Activated CD4-positive, alpha-beta memory T cell treated with anti-CD3 and anti-CD28 coated beads, Interleukin-2, amount 10 ng/mL, durations not matched to agents 7 days and 5 days (primary cell): ENCODE results near the gene ANKRD6. TPM values are rescaled to one million over a fixed set of nuclear protein-coding genes. Genes with fewer than 3 reads are reported as not detected.

Experiments used
- CTCF ChIA-PET: fragments of 350-600 bp; sonication (Branson Sonifier 250); formaldehyde crosslinking; loops from one replicate; lab custom pipeline; 2021; ENCODE audit warnings: antibody characterized with exemption, inconsistent platforms; lab: Charles Lee
- POLR2A ChIA-PET: fragments of 350-600 bp; sonication (Branson Sonifier 250); formaldehyde crosslinking; loops from one replicate; lab custom pipeline; 2021; ENCODE audit warnings: antibody characterized with exemption; lab: Charles Lee
- DNase-seq: peaks from one replicate; pipeline ENCODE4 v3.0.0-alpha.2; 2020
- H3K27ac Mint-ChIP-seq: one replicate; pipeline ENCODE4 v1.8.0; 2021; ENCODE audit warnings: mild to moderate bottlenecking, mixed read lengths
- H3K27me3 Mint-ChIP-seq: one replicate; pipeline ENCODE4 v1.8.0; 2021; ENCODE audit warnings: mixed read lengths
- H3K36me3 Mint-ChIP-seq: one replicate; pipeline ENCODE4 v1.8.0; 2021; ENCODE audit warnings: low read depth, mixed read lengths
- H3K4me1 Mint-ChIP-seq: one replicate; pipeline ENCODE4 v1.8.0; 2021; ENCODE audit warnings: mixed read lengths
- H3K4me3 Mint-ChIP-seq: one replicate; pipeline ENCODE4 v1.8.0; 2021; ENCODE audit warnings: mild to moderate bottlenecking, mixed read lengths
- H3K9me3 Mint-ChIP-seq: one replicate; pipeline ENCODE4 v1.8.0; 2021; ENCODE audit warnings: mixed read lengths
- total RNA-seq, 2 experiments: library from RNA; stranded (reverse); gene quantifications; one replicate each; pipeline ENCODE4 v1.2.3, GENCODE V29; 2021

The ANKRD6 gene
- total RNA-seq, 2 experiments from 2014 or later: 4.2 to 4.8 TPM

- no peak overlapping the region for H3K27ac Mint-ChIP-seq
- no peak for DNase-seq
- H3K4me1 Mint-ChIP-seq: no peaks in the 10 kb centered on the region
- no peaks in the 10 kb centered on the region for H3K36me3 Mint-ChIP-seq
- no peaks in the 10 kb centered on the region for H3K27me3 Mint-ChIP-seq
- POLR2A ChIA-PET: interaction anchor here (1.1 kb wide), 1 partner anchor 17 kb away, joined by 3 read pairs; no protein-coding TSS in a partner anchor
- no peak overlapping the region for H3K4me3 Mint-ChIP-seq
- CTCF ChIA-PET: no interaction called here
- H3K9me3 Mint-ChIP-seq: no peaks in the 10 kb centered on the region
Observed at GRCh38 chr6:89506716-89507617, 74.0 kb downstream of the ANKRD6 start.

DNA sequence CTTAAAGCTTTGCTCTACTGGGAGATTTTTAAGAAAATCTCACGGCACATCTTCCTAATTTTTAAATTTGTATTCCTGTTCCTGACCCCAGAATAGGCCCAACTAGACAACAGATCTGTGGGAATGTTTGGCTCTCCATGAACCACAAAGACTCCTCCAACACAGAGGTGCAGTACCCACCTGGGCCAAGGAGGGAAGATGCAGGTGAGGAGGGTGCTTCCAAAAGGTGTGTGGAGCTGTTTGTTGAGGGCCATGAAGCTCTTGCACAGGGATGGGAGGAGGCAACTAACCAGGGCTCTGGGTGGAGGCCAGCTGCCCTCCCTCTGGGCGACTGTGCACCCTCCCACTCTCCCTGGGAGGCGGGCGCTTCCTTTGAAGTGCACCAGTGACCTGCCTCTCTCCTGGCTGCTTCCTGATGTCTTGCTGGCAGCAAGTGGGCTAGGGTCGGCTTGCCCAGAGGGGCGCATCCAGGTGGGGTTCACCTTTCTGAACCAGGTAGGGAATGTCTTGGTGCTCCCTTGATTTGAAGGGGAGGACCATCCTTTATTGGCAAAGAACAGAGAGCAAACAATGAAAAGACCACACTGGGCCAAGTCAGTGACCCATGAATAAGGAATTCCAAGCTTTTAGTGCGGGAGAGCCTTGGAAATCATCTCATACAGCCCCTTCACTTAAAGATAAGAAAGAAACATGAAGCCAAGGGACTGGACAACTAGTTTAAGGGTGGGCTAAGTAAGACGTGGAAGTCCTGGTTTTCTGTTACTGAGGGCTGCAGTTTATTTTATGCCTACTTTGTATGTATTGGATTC lies 76.0 kb downstream of the ANKRD6 start:
- no peak overlapping the region for H3K27ac Mint-ChIP-seq
- DNase-seq: no peak
- POLR2A ChIA-PET: no interaction called here
- H3K36me3 Mint-ChIP-seq: no peaks in the 10 kb centered on the region
- H3K9me3 Mint-ChIP-seq: no peaks in the 10 kb centered on the region
- no peaks in the 10 kb centered on the region for H3K4me1 Mint-ChIP-seq
- no peak overlapping the region for H3K4me3 Mint-ChIP-seq
- CTCF ChIA-PET: no interaction called here
- H3K27me3 Mint-ChIP-seq: no peaks in the 10 kb centered on the region

DNA sequence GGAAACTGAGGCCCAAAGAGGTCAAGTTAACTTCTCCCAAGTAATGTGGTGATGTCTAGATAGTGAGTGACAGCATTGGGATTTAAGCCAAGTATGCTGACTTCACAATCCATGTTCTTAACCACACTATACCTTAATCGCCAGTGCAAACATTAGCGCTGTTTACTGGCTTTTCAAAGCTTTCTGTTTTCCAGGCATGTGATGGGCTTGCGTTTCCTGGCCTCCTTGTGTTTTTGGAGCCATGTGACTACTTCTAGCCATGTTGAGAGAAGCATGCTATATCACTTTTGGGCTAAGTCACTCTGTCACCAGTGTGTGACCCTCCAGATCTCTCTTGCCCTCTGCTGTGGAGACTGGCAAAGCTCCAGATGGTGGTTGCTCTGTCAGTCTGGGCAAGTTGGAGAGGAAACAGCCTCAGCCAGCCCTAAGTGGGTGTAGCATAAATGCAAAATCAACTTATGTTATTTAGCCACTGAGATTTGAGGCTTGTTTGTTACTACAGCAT lies 76.9 kb downstream of the ANKRD6 start:
- CTCF ChIA-PET: no interaction called here

DNA sequence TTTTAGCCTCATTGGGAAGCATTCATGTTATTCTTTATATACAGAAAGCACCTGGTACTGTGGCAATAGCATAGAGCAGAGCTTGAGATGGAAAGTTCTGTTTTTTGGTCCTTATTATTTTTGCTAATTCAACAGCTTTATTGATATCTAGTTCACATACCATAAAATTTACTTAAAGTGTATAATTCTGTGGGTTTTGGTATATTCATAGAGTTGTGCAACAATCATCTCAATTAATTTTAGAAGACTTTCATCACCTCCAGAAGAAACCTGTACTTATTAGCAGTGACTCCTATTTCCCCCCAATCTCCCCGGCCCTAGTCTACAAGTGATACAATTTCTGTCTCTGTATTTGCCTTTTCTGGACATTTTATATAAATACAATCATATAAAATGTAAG lies 77.4 kb downstream of the ANKRD6 start:
- H3K27ac Mint-ChIP-seq: no peak overlapping the region
- H3K36me3 Mint-ChIP-seq: no peaks in the 10 kb centered on the region
- H3K9me3 Mint-ChIP-seq: no peaks in the 10 kb centered on the region
- POLR2A ChIA-PET: no interaction called here
- CTCF ChIA-PET: no interaction called here
- no peak overlapping the region for H3K4me3 Mint-ChIP-seq
- no peak for DNase-seq
- no peaks in the 10 kb centered on the region for H3K4me1 Mint-ChIP-seq
- peaks cover 1% of the 10 kb centered on the region for H3K27me3 Mint-ChIP-seq

More for the DNA sequence above, 76.9 kb downstream of the ANKRD6 start:
- Mint-ChIP-seq H3K4me3 (no peak overlapping the region), H3K27ac (no peak overlapping the region), H3K4me1 (no peaks in the 10 kb centered on the region), H3K9me3 (no peaks in the 10 kb centered on the region), H3K36me3 (no peaks in the 10 kb centered on the region), H3K27me3 (no peaks in the 10 kb centered on the region)
- POLR2A ChIA-PET: no interaction called here
- DNase-seq: no peak

- H3K27me3 Mint-ChIP-seq: peaks cover 1% of the 10 kb centered on the region
- H3K27ac Mint-ChIP-seq: no peak overlapping the region
- POLR2A ChIA-PET: no interaction called here
- CTCF ChIA-PET: interaction anchor here (0.7 to 1.5 kb wide), 2 partner anchors 151 to 219 kb away, joined by 3 to 4 read pairs; no protein-coding TSS in a partner anchor
- H3K9me3 Mint-ChIP-seq: no peaks in the 10 kb centered on the region
- no peak for DNase-seq
- H3K4me3 Mint-ChIP-seq: no peak overlapping the region
- H3K4me1 Mint-ChIP-seq: no peaks in the 10 kb centered on the region
- H3K36me3 Mint-ChIP-seq: no peaks in the 10 kb centered on the region
Observed at GRCh38 chr6:89518352-89519055, 85.6 kb downstream of the ANKRD6 start.

- Mint-ChIP-seq H3K27ac (no peak overlapping the region), H3K27me3 (no peaks in the 10 kb centered on the region), H3K36me3 (no peaks in the 10 kb centered on the region), H3K4me1 (no peaks in the 10 kb centered on the region), H3K9me3 (no peaks in the 10 kb centered on the region), H3K4me3 (no peak overlapping the region)
- CTCF ChIA-PET: no interaction called here
- no peak for DNase-seq
- POLR2A ChIA-PET: no interaction called here
Observed at GRCh38 chr6:89520736-89521135, 87.8 kb downstream of the ANKRD6 start.

- no peak overlapping the region for H3K4me3 Mint-ChIP-seq
- H3K4me1 Mint-ChIP-seq: peaks cover 5% of the 10 kb centered on the region
- DNase-seq: no peak
- H3K9me3 Mint-ChIP-seq: no peaks in the 10 kb centered on the region
- H3K27ac Mint-ChIP-seq: no peak overlapping the region
- ChIA-PET CTCF (no interaction called here), POLR2A (no interaction called here)
- no peaks in the 10 kb centered on the region for H3K27me3 Mint-ChIP-seq
- no peaks in the 10 kb centered on the region for H3K36me3 Mint-ChIP-seq
Observed at GRCh38 chr6:89522778-89523177, 89.8 kb downstream of the ANKRD6 start.

DNA sequence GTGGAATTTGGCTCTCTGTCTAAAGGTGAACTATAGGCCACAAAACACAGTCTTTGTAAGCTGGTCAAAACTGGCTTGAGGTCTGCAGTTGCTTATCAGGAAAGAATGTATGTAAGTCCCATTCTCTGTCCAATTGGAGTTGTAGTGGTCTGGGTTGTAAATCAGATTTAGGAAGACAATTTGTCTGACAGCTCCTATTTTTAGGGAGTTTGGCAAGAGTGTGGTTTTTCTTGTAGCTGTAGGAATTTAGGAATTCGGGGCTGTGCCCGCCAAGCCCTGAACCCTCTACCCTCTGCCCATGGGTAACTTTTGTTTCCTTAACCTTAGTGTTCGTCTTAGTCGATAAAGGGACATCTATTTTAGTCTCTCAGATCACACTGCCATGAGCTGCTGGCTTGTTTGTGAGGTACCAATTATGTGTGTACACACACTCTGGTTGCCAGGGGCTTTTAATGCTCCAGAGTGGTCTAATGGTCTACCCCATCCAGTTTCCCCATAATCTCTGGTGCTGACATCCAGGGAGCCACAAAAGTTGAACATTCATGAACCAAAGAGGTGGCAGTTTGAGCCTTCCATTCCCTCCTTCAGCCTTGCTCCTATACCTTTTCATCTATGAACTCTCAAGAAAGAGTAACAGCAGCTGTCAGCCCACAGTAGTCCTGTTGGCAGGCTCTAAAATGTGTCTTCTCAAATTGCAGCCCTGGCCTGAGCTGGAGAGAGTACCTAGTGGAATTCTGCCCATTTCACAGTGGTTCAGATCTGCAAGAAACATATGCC lies 93.0 kb downstream of the ANKRD6 start:
- ChIA-PET CTCF (no interaction called here), POLR2A (no interaction called here)
- Mint-ChIP-seq H3K36me3 (no peaks in the 10 kb centered on the region), H3K27ac (no peak overlapping the region), H3K27me3 (no peaks in the 10 kb centered on the region), H3K4me3 (no peak overlapping the region), H3K4me1 (peaks cover 13% of the 10 kb centered on the region), H3K9me3 (no peaks in the 10 kb centered on the region)
- DNase-seq: no peak

GRCh38 chr6:89526563-89526869 lies 93.6 kb downstream of the ANKRD6 start:
- POLR2A ChIA-PET: no interaction called here
- Mint-ChIP-seq H3K27me3 (no peaks in the 10 kb centered on the region), H3K4me1 (peaks cover 13% of the 10 kb centered on the region), H3K9me3 (no peaks in the 10 kb centered on the region), H3K4me3 (no peak overlapping the region), H3K27ac (no peak overlapping the region), H3K36me3 (no peaks in the 10 kb centered on the region)
- no peak for DNase-seq
- CTCF ChIA-PET: no interaction called here

GRCh38 chr6:89527634-89528033 lies 94.7 kb downstream of the ANKRD6 start:
- H3K36me3 Mint-ChIP-seq: no peaks in the 10 kb centered on the region

DNA sequence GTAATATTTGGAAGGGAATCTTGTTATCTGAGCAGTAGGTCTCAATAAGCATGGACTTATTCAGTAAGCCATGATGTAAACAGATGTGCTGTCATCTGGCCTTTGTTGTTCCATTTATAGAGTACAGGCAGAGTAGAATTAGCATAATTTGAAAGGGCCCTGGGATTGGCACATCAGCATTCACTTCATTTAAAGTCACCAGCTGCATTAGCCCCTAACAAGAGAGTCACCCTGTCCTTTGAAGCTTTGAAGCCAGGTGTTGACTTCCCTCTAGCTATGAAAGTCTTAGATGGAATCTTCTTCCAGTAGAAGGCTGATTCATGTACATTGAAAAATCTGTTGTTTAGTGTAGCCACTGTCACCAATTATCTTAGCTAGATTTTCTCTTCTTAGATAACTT lies 95.9 kb downstream of the ANKRD6 start:
- Mint-ChIP-seq H3K27ac (no peak overlapping the region), H3K4me1 (peaks cover 13% of the 10 kb centered on the region), H3K9me3 (peaks cover 2% of the 10 kb centered on the region), H3K4me3 (no peak overlapping the region), H3K27me3 (peaks cover 3% of the 10 kb centered on the region), H3K36me3 (no peaks in the 10 kb centered on the region)
- ChIA-PET CTCF (no interaction called here), POLR2A (interaction anchor here (1.4 kb wide), 1 partner anchor 95 kb away, joined by 4 read pairs; no protein-coding TSS in a partner anchor)
- DNase-seq: no peak

More at GRCh38 chr6:89527634-89528033, 94.7 kb downstream of the ANKRD6 start:
- DNase-seq: peak; percentile 27
- Mint-ChIP-seq H3K4me1 (peaks cover 13% of the 10 kb centered on the region), H3K9me3 (peaks cover 2% of the 10 kb centered on the region), H3K27me3 (no peaks in the 10 kb centered on the region), H3K27ac (peak overlapping the region; percentile 32), H3K4me3 (no peak overlapping the region)
- CTCF ChIA-PET: no interaction called here
- POLR2A ChIA-PET: no interaction called here

DNA sequence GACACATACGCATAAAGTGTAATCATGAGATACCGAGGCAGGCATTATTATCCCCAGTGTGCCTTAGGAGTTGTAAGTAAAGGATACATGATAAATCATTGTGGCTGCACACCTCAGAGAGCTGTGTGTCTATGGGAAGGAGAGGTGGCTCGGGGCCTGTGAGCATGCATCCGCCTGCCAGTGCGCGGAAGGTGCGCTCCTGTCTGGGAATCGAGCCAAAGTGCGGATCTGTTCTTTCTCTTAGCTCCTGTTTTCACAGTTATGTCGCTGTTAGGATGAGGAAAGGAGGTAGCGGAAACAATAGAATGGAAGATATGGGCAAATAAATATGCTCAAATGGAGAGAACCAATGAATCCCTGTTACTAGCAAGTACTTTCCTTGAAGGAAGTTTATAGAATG lies 98.0 kb downstream of the ANKRD6 start:
- DNase-seq: no peak
- Mint-ChIP-seq H3K4me1 (peaks cover 13% of the 10 kb centered on the region), H3K9me3 (peaks cover 2% of the 10 kb centered on the region), H3K27ac (no peak overlapping the region), H3K4me3 (no peak overlapping the region), H3K36me3 (no peaks in the 10 kb centered on the region), H3K27me3 (peaks cover 3% of the 10 kb centered on the region)
- CTCF ChIA-PET: no interaction called here
- POLR2A ChIA-PET: no interaction called here
